ENCODE measurements around the gene NFATC4. TPM values are rescaled to one million over a fixed set of nuclear protein-coding genes. Genes with fewer than 3 reads are reported as not detected.

NFATC4 gene
- total RNA-seq, 2 donors from 2014 or later = 12.8 to 17.4 TPM

Other genes starting within 250 kb of the NFATC4 start
- gene FITM1, start 237.5 kb upstream of the NFATC4 start, total RNA-seq = 1 to 10 TPM; 1.0 TPM
- gene PSME1, start 232.0 kb upstream of the NFATC4 start, total RNA-seq = 100 to 1,000 TPM; 196 to 249 TPM
- gene EMC9, start 226.6 kb upstream of the NFATC4 start, total RNA-seq = 10 to 100 TPM; 13.9 to 25.7 TPM
- gene PSME2, start 221.6 kb upstream of the NFATC4 start, total RNA-seq = 100 to 1,000 TPM; 140 to 240 TPM
- 10 to 100 TPM; 49.1 to 50.3 TPM for gene RNF31, start 220.7 kb upstream of the NFATC4 start, total RNA-seq
- 100 to 1,000 TPM in 1 of 2 donors, 10 to 100 TPM in 1; 53.7 to 105 TPM for gene IRF9, start 206.9 kb upstream of the NFATC4 start, total RNA-seq
- gene REC8, start 196.1 kb upstream of the NFATC4 start, total RNA-seq = 10 to 100 TPM in 1 of 2 donors, 1 to 10 TPM in 1; 6.9 to 21.0 TPM
- gene IPO4, start 179.4 kb upstream of the NFATC4 start, total RNA-seq = 10 to 100 TPM; 17.3 to 26.3 TPM
- 10 to 100 TPM; 49.2 to 52.7 TPM for gene TM9SF1, start 172.7 kb upstream of the NFATC4 start, total RNA-seq
- under 1 TPM in 1 of 2 donors, not detected in 1; 0.47 TPM for gene TSSK4, start 162.5 kb upstream of the NFATC4 start, total RNA-seq
- 10 to 100 TPM; 43.5 to 48.0 TPM for gene CHMP4A, start 154.7 kb upstream of the NFATC4 start, total RNA-seq
- gene MDP1, start 152.1 kb upstream of the NFATC4 start, total RNA-seq = 10 to 100 TPM; 11.8 to 13.8 TPM
- 100 to 1,000 TPM; 110 to 135 TPM for gene NEDD8, start 135.8 kb upstream of the NFATC4 start, total RNA-seq
- 10 to 100 TPM; 62.4 to 64.8 TPM for gene GMPR2, start 135.3 kb upstream of the NFATC4 start, total RNA-seq
- gene TINF2, start 125.6 kb upstream of the NFATC4 start, total RNA-seq = 10 to 100 TPM; 56.6 to 64.0 TPM
- gene TGM1, start 105.0 kb upstream of the NFATC4 start, total RNA-seq = 1 to 10 TPM; 2.3 to 2.9 TPM
- 10 to 100 TPM; 35.0 to 41.8 TPM for gene RABGGTA, start 96.6 kb upstream of the NFATC4 start, total RNA-seq
- gene DHRS1, start 68.4 kb upstream of the NFATC4 start, total RNA-seq = 10 to 100 TPM; 64.2 to 76.6 TPM
- 10 to 100 TPM; 24.4 to 26.0 TPM for gene NOP9, start 68.3 kb upstream of the NFATC4 start, total RNA-seq
- gene CIDEB, start 60.2 kb upstream of the NFATC4 start, total RNA-seq = 10 to 100 TPM; 10.7 to 16.6 TPM
- 1 to 10 TPM; 2.9 to 4.2 TPM for gene LTB4R2, start 58.0 kb upstream of the NFATC4 start, total RNA-seq
- gene LTB4R, start 56.7 kb upstream of the NFATC4 start, total RNA-seq = 1 to 10 TPM; 2.9 to 4.3 TPM
- 10 to 100 TPM; 10.1 to 16.4 TPM for gene ADCY4, start 33.1 kb upstream of the NFATC4 start, total RNA-seq
- gene RIPK3, start 28.2 kb upstream of the NFATC4 start, total RNA-seq = 10 to 100 TPM; 56.6 to 67.9 TPM
- 10 to 100 TPM; 11.7 to 13.2 TPM for gene NYNRIN, start 30.8 kb downstream of the NFATC4 start, total RNA-seq
- gene CBLN3, start 61.5 kb downstream of the NFATC4 start, total RNA-seq = 1 to 10 TPM; 2.0 to 2.5 TPM
- 10 to 100 TPM; 70.8 to 97.3 TPM for gene KHNYN, start 61.8 kb downstream of the NFATC4 start, total RNA-seq
- gene SDR39U1, start 74.6 kb downstream of the NFATC4 start, total RNA-seq = 10 to 100 TPM; 34.4 to 40.8 TPM
- 1 to 10 TPM in 1 of 2 donors, not detected in 1; 4.4 TPM for gene CMA1, start 140.1 kb downstream of the NFATC4 start, total RNA-seq
- 10 to 100 TPM in 1 of 2 donors, 1 to 10 TPM in 1; 1.3 to 10.7 TPM for gene CTSG, start 208.1 kb downstream of the NFATC4 start, total RNA-seq
- not detected for gene GZMH, start 241.5 kb downstream of the NFATC4 start, total RNA-seq

All from left colon (tissue), 2 donors.